CD4-positive, alpha-beta T cell treated with Interleukin-17A for 1 hour (primary cell): Measurements from ENCODE around the gene GRK1.
A peak's percentile ranks its signal among the peaks of the same experiment; 100 is the strongest.
"Not testable (repeated sequence)": the region's sequence is repeated elsewhere in the genome, so short reads cannot be mapped to it uniquely, and the experiment has no call there.

Source experiments
- DNase-seq: peaks from one replicate; pipeline ENCODE4 v3.0.0-alpha.2; 2020

The GRK1 gene

GRCh38 chr13:113745500-113746142 is 78.6 kb downstream of the GRK1 start:
- not testable (repeated sequence) for DNase-seq

GRCh38 chr13:113746143-113746525 is 79.1 kb downstream of the GRK1 start:
- no peak for DNase-seq

GRCh38 chr13:113746671-113747070 is 79.7 kb downstream of the GRK1 start:
- no peak for DNase-seq

DNA sequence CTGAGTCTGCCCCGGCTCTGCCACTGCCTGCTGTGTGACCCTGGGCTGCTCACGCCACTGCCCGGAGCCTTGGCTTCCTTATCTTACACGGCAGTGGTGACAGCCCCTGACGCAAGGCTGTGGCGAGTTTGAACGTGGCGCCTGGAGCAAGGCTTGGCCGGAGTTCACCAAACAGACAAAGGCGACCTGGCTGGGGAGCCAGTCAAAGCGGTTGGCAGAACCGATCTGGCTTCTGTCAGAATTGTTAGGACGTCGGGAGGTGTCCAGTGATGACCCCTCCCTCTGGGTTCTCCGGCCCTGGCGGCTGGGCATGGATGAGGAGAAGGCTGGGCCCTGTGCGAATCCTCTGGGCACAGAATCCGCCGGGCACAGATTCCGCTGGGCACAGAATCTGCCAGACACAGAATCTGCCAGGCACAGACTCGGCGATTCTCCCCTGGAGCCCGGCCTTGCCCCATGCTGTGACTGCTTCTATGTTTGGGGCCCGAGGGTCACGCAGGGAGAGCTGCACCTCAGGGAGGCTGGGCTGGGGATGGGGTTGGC is 80.3 kb downstream of the GRK1 start:
- DNase-seq, result no peak

GRCh38 chr13:113748101-113748861 is 81.3 kb downstream of the GRK1 start:
- DNase-seq, result no peak

DNA sequence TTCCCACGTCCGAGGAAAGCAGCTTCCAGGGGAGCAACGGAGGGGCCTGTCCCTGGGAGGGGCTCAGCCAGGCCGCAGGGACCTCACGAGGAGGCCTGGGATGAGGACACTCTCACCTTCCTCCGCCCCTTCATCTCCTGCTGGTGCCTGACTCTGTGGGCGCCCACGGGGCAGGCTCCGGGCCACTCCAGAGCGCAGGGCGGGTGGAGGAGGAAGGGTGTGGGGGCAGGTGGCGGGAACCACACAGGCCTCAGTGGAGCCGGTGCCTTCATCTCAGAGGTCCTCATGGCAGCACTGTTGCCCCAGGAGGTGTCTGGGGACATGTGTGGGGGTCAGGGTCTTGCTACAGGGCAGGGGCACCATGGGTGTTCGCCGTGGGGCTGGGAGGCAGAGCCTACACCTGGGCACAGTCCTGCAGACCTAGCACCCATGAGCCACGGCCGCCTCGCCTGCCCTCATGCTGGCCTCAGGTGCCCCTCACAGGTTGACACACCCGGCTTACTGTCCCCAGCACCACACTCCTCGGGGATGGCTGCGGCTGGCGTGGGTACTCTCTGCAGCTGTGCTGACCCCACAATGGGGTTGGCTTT is 81.9 kb downstream of the GRK1 start:
- no peak for DNase-seq

DNA sequence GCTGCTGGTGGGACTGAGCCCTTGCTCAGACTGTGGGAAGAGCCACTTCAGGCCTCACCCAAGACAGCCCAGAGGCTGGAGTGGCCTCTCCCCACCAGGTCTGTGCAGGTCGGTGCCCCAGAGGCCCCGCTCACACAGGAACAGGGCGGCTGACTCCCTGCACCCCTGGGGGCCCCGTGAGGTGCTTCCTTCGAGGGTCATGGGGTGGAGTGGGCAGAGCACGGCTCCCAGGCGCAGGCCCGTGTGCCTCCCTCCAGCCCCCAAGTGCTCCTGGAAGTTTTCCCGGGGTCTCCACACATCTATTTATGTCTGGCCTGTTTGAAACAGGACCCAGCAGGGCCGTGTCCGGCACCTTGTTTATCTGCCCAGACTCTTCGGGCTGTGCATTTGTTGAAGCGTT is 82.5 kb downstream of the GRK1 start:
- no peak for DNase-seq

- DNase-seq, result no peak
These were observed 82.9 kb downstream of the GRK1 start for GRCh38 chr13:113749967-113750366.

GRCh38 chr13:113750554-113751399 is 83.8 kb downstream of the GRK1 start:
- no peak for DNase-seq

- DNase-seq, result no peak
These were observed 84.5 kb downstream of the GRK1 start for GRCh38 chr13:113751491-113751890.

DNA sequence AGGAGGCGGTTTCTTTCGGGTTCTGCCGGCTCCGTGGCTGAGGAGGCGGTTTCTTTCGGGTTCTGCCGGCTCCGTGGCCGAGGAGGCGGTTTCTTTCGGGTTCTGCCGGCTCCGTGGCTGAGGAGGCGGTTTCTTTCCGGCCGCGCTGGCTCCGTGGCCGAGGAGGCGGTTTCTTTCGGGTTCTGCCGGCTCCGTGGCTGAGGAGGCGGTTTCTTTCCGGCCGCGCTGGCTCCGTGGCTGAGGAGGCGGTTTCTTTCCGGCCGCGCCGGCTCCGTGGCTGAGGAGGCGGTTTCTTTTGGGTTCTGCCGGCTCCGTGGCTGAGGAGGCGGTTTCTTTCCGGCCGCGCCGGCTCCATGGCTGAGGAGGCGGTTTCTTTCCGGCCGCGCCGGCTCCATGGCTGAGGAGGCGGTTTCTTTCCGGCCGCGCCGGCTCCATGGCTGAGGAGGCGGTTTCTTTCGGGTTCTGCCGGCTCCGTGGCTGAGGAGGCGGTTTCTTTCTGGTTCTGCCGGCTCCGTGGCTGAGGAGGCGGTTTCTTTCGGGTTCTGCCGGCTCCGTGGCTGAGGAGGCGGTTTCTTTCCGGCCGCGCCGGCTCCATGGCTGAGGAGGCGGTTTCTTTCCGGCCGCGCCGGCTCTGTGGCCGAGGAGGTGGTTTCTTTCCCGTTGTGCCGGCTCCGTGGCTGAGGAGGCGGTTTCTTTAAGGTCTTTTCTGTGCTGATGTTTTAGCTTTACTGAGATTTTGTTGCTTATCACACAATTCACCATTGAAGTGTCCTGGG is 85.4 kb downstream of the GRK1 start:
- DNase-seq, result not testable (repeated sequence)

DNA sequence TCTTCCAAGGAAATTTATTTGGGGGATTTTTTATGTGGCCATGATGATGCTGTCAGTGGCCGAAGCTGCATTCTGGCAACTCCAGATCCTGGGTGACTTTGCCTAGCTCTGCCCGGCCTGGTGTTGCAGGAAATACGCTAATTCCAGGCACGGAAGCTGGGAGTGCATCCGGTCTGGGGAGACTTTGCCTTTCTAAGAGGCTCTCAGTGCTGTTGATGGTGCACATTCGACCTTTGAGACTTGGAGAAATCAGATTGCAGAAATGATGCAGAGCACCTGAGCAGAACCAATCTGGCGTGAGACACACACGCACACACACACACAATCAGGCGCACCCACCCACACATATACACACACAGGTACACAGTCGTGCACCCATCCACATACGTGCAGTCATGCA is 86.2 kb downstream of the GRK1 start:
- DNase-seq, result no peak

GRCh38 chr13:113754242-113754641 is 87.2 kb downstream of the GRK1 start:
- no peak for DNase-seq

GRCh38 chr13:113754691-113755090 is 87.7 kb downstream of the GRK1 start:
- DNase-seq, result no peak

GRCh38 chr13:113756441-113757097 is 89.5 kb downstream of the GRK1 start:
- DNase-seq, result no peak

- peak; percentile 71 for DNase-seq
These were observed 91.9 kb downstream of the GRK1 start, which contains the start of gene TMEM255B for GRCh38 chr13:113758651-113759524. Gene TMEM255B (plus strand): TSS chr13:113759226. CDS start chr13:113759270, 44 bp downstream.

DNA sequence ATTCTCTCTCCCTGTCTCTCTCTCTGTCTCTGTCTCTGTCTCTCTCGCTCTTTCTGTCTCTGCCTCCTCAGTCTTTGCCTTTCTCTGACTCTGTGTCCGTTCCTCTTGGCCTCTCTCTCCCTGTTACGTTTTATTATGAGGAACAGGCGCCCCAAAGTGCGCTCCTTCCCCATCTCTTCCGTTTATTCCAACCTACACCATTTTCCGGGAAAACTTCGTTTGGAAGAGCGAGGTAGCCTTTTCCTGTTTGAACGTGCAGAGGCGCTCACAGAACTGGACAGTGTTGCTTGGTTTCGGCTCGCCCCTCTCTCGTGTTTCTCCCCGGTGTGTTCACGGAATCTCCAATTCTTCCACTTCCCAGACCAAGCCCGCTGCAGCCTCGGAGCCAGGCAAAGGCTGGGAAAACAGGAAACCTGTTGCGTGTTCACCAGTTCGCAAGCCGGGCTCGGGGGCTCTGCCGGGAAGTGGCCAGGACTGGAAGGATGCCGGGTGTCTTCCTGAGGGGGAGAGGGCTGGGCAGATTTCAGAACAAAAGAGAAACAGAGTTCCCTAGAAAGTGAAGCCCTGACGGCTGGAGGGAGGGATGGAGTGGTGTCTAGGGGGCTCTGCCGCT is 92.6 kb downstream of the GRK1 start:
- no peak for DNase-seq

DNA sequence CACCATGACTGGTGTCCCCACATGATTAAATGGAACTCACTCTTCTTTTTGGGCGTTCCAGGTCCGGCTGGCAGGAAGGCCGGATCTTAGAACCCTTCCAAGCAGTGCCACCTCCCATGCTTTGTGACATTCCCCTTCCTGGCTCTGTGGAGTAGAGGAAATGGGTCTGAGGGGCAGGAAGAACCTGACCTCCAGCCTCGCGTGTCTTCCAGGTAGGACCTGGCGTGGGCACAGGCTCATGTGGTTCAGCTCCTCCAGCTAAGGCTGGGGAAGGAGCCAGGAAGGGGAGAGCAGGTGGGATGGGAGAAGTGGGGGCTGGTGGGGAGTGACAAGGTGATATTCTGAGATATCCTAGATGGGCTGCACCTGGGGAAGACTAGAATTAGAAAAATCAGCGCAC is 94.1 kb downstream of the GRK1 start:
- DNase-seq, result no peak

GRCh38 chr13:113762075-113762474 is 95.1 kb downstream of the GRK1 start:
- no peak for DNase-seq

DNA sequence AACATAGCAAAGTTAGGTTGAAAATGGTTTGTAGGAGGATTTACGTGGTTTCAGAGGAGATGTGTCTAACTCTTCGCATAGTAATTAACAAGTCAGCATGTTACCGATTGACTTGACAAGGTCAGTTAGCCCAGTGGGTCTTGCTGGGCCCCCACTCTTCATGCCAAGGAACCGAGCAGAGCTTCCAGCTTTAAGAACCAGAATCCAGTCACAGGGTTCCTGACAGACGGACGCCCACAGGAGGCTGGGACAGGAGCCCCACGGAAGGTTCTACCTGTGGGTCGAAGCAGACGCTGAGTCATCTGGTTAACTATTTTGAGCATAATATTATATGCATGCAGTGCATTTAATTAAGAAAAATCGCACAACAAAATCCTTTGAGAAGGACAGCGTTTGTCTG is 95.5 kb downstream of the GRK1 start:
- no peak for DNase-seq
